ENCODE data around the gene ACER2.

DNA sequence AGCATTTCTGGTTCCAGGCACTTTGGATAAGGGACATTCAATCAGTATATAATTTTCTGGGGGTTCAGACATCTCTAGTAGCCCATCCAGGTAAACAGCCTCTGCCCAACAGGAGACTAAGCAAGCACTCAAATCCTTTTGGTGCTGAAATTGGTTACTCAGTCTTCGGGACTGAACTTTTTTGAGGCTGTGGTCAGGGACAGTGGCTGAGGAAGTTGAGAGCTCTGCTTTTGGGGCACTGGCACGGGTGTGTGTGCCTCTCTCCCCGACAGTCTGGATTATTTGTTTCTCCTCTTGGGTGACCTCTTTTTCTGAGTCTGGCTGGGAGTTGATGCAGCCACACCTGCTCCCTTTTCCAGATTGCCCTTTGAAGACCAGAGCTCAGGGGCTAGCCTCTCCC, 47.6 kb downstream of the ACER2 start:
- TF ChIP-seq CTCF (IDR thresholded peaks at IDR 0.05; ENCODE audit: low read length) (no peak), EZH2 (IDR thresholded peaks at IDR 0.05; ENCODE audit: borderline replicate concordance, low read length) (no peak)
